ENCODE data around the gene ARIH2.
"Not testable (repeated sequence)": the region's sequence is repeated elsewhere in the genome, so short reads cannot be mapped to it uniquely, and the experiment has no call there.

Gene ARIH2

GRCh38 chr3:48918388-48919214 lies at the start of gene ARIH2:
ARIH2 (plus strand) TSS chr3:48918842; CDS start chr3:48927559, 8,717 bp downstream.
- peak within 1 kb of the TSS; percentile 80 for H3K4me3 ChIP-seq (ENCODE audit: low read depth, low read length)

- H3K4me3 ChIP-seq (ENCODE audit: low read depth, low read length), result no peak overlapping the region
These were observed 41.0 kb upstream of the ARIH2 start for GRCh38 chr3:48877671-48878070.

GRCh38 chr3:48879307-48879993 lies 39.2 kb upstream of the ARIH2 start:
- H3K4me3 ChIP-seq (ENCODE audit: low read depth, low read length), result no peak overlapping the region

- no peak overlapping the region for H3K4me3 ChIP-seq (ENCODE audit: low read depth, low read length)
These were observed 38.7 kb upstream of the ARIH2 start for GRCh38 chr3:48879994-48880377.

- no peak overlapping the region for H3K4me3 ChIP-seq (ENCODE audit: low read depth, low read length)
These were observed 37.6 kb upstream of the ARIH2 start for GRCh38 chr3:48881006-48881405.

- H3K4me3 ChIP-seq (ENCODE audit: low read depth, low read length), result no peak overlapping the region
These were observed 37.0 kb upstream of the ARIH2 start for GRCh38 chr3:48881652-48882114.

GRCh38 chr3:48885753-48886152 lies 32.9 kb upstream of the ARIH2 start:
- H3K4me3 ChIP-seq (ENCODE audit: low read depth, low read length), result no peak overlapping the region

GRCh38 chr3:48891606-48892005 lies 27.0 kb upstream of the ARIH2 start:
- H3K4me3 ChIP-seq (ENCODE audit: low read depth, low read length), result no peak overlapping the region

- H3K4me3 ChIP-seq (ENCODE audit: low read depth, low read length), result no peak overlapping the region
These were observed 24.1 kb upstream of the ARIH2 start for GRCh38 chr3:48894516-48894915.

GRCh38 chr3:48896936-48897335 lies 21.7 kb upstream of the ARIH2 start:
- no peak overlapping the region for H3K4me3 ChIP-seq (ENCODE audit: low read depth, low read length)

GRCh38 chr3:48897460-48898376 lies 20.9 kb upstream of the ARIH2 start:
- H3K4me3 ChIP-seq (ENCODE audit: low read depth, low read length), result peak overlapping the region; percentile 78

GRCh38 chr3:48898383-48899234 lies 20.0 kb upstream of the ARIH2 start, which contains the start of gene SLC25A20:
SLC25A20 (minus strand) TSS chr3:48898882; CDS start chr3:48898794, 88 bp downstream.
- H3K4me3 ChIP-seq (ENCODE audit: low read depth, low read length), result peak within 1 kb of the TSS; percentile 78

- H3K4me3 ChIP-seq (ENCODE audit: low read depth, low read length), result no peak overlapping the region
These were observed 19.4 kb upstream of the ARIH2 start for GRCh38 chr3:48899273-48899672.

GRCh38 chr3:48907026-48907425 lies 11.6 kb upstream of the ARIH2 start:
- H3K4me3 ChIP-seq (ENCODE audit: low read depth, low read length), result not testable (repeated sequence)

GRCh38 chr3:48915296-48915695 lies 3.3 kb upstream of the ARIH2 start:
- no peak overlapping the region for H3K4me3 ChIP-seq (ENCODE audit: low read depth, low read length)

GRCh38 chr3:48919215-48920138 lies 835 bp downstream of the ARIH2 start:
- H3K4me3 ChIP-seq (ENCODE audit: low read depth, low read length), result peak overlapping the region; percentile 80

GRCh38 chr3:48926425-48927392 lies 8.1 kb downstream of the ARIH2 start:
- H3K4me3 ChIP-seq (ENCODE audit: low read depth, low read length), result no peak overlapping the region

- no peak overlapping the region for H3K4me3 ChIP-seq (ENCODE audit: low read depth, low read length)
These were observed 9.3 kb downstream of the ARIH2 start for GRCh38 chr3:48927928-48928327.

Data from iPS-11a (cell line).